HepG2 (cell line): Measurements from ENCODE around the gene LIPC. TPM values are rescaled to one million over a fixed set of nuclear protein-coding genes. Genes with fewer than 3 reads are reported as not detected.

Source experiments
- CBFB ChIP-seq: sonication (generic); formaldehyde crosslinking; IDR thresholded peaks from 2 replicates; pipeline ENCODE4 v1.4.0; 2020; ENCODE audit warnings: missing genetic modification reagents
- CEBPB ChIP-seq: IDR thresholded peaks from 2 replicates; pipeline ENCODE4 v1.6.1; 2011; ENCODE audit warnings: low read depth, low read length, improper control_type of control experiment, borderline replicate concordance
- CREM ChIP-seq, 2 experiments: sonication (generic) in 1 of 2; formaldehyde crosslinking in 1 of 2; IDR thresholded peaks; 2 replicates each; pipeline versions ENCODE4 v1.4.0 to v1.6.1; 2016 to 2020; ENCODE audit warnings: antibody characterized with exemption in 1 of 2, mild to moderate bottlenecking in 1 of 2, missing genetic modification reagents in 1 of 2
- FOXP4 ChIP-seq: sonication (generic); formaldehyde crosslinking; IDR thresholded peaks from 2 replicates; pipeline ENCODE4 v1.4.0; 2020; ENCODE audit warnings: missing genetic modification reagents
- GTF3A ChIP-seq: sonication (generic); formaldehyde crosslinking; conservative IDR thresholded peaks from 2 replicates; pipeline ENCODE4 v1.4.0; 2020; ENCODE audit warnings: mild to moderate bottlenecking, missing genetic modification reagents
- KLF11 ChIP-seq: IDR thresholded peaks from 2 replicates; pipeline ENCODE4 v1.6.1; 2016; ENCODE audit warnings: missing compliant biosample characterization
- LBX2 ChIP-seq: sonication (generic); formaldehyde crosslinking; IDR thresholded peaks from 2 replicates; pipeline ENCODE4 v1.5.0; 2020; ENCODE audit warnings: missing genetic modification reagents, mild to moderate bottlenecking, borderline replicate concordance
- MAF1 ChIP-seq: sonication (generic); formaldehyde crosslinking; IDR thresholded peaks from 2 replicates; pipeline ENCODE4 v1.5.0; 2020; ENCODE audit warnings: missing genetic modification reagents, borderline replicate concordance
- NCOR1 ChIP-seq: fragments of 200-600 bp; sonication (generic); IDR thresholded peaks from 2 replicates; pipeline ENCODE4 v1.7.0; 2017; ENCODE audit warnings: antibody characterized with exemption, low read length, borderline replicate concordance
- PATZ1 ChIP-seq: sonication (generic); formaldehyde crosslinking; IDR thresholded peaks from 2 replicates; pipeline ENCODE4 v1.4.0; 2020; ENCODE audit warnings: missing genetic modification reagents
- PAWR ChIP-seq: sonication (generic); formaldehyde crosslinking; IDR thresholded peaks from 2 replicates; pipeline ENCODE4 v1.4.0; 2020; ENCODE audit warnings: missing genetic modification reagents, mild to moderate bottlenecking, borderline replicate concordance
- TARDBP ChIP-seq: sonication (generic); formaldehyde crosslinking; IDR thresholded peaks from 2 replicates; pipeline ENCODE4 v1.8.0; 2022; ENCODE audit warnings: mild to moderate bottlenecking, missing genetic modification reagents
- TEAD2 ChIP-seq: sonication (generic); formaldehyde crosslinking; IDR thresholded peaks from 2 replicates; pipeline ENCODE4 v1.9.0; 2021; ENCODE audit warnings: missing genetic modification reagents
- XBP1 ChIP-seq: sonication (generic); formaldehyde crosslinking; IDR thresholded peaks from 2 replicates; pipeline ENCODE4 v1.5.0; 2020; ENCODE audit warnings: missing genetic modification reagents
- ZBTB37 ChIP-seq: sonication (generic); formaldehyde crosslinking; IDR thresholded peaks from 2 replicates; pipeline ENCODE4 v1.4.0; 2020; ENCODE audit warnings: mild to moderate bottlenecking, missing genetic modification reagents
- ZBTB39 ChIP-seq: sonication (generic); formaldehyde crosslinking; IDR thresholded peaks from 2 replicates; pipeline ENCODE4 v1.5.0; 2020; ENCODE audit warnings: missing genetic modification reagents
- ZFX ChIP-seq: sonication (generic); formaldehyde crosslinking; IDR thresholded peaks from 2 replicates; pipeline ENCODE4 v1.4.0; 2020; ENCODE audit warnings: mild to moderate bottlenecking, low read depth, missing genetic modification reagents, moderate library complexity
- ZNF160 ChIP-seq: sonication (generic); formaldehyde crosslinking; IDR thresholded peaks from 2 replicates; pipeline ENCODE4 v1.8.0; 2022; ENCODE audit warnings: mild to moderate bottlenecking, inconsistent platforms, missing genetic modification reagents
- ZNF230 ChIP-seq: sonication (generic); formaldehyde crosslinking; IDR thresholded peaks from 2 replicates; pipeline ENCODE4 v1.4.0; 2020; ENCODE audit warnings: mild to moderate bottlenecking, missing genetic modification reagents
- ZNF350 ChIP-seq: sonication (generic); formaldehyde crosslinking; IDR thresholded peaks from 2 replicates; pipeline ENCODE4 v1.4.0; 2020; ENCODE audit warnings: mild to moderate bottlenecking, low read depth, missing genetic modification reagents, borderline replicate concordance
- ZNF510 ChIP-seq: sonication (generic); formaldehyde crosslinking; IDR thresholded peaks from 2 replicates; pipeline ENCODE4 v1.4.0; 2020; ENCODE audit warnings: low read depth, mild to moderate bottlenecking, missing genetic modification reagents
- polyA plus RNA-seq, 8 experiments: library from polyadenylated mRNA; depleted of rRNA in 3 of 8; stranded (reverse) in 7 of 8; unstranded in 1 of 8; fragments of >200 nt; fragmentation: Illumina TruSeq in 4 of 8; extraction: Trizol in 4 of 8; gene quantifications; 2 replicates each; pipeline versions ENCODE4 v1.2.1 to v1.2.3, GENCODE V29; 2011 to 2016; ENCODE audit warnings: low read depth in 4 of 8, missing spikeins in 1 of 8, mixed read lengths in 1 of 8; ENCODE audit not compliant: insufficient read depth in 1 of 8
- total RNA-seq, 5 experiments: library from RNA; depleted of rRNA; stranded (reverse); fragments of >200 nt; fragmentation: Illumina TruSeq; extraction: Trizol; gene quantifications; 2 replicates each; pipeline ENCODE4 v1.2.3, GENCODE V29; 2016; ENCODE audit warnings: low read depth in 1 of 5

LIPC gene
- total and polyA plus RNA-seq, 2 of the 13 experiments (the other 11 are each of a cell fraction or from before 2014, with no cell fraction given): 26.0 to 38.0 TPM

- no peak for TF ChIP-seq XBP1 (CRISPR knock-in tag)
- peak; percentile 57 for TF ChIP-seq CREM (IDR thresholded peaks at IDR 0.05)
- no peak for TF ChIP-seq CREM (CRISPR knock-in tag; IDR thresholded peaks at IDR 0.05)
- TF ChIP-seq ZNF230 (CRISPR knock-in tag): no peak
- TF ChIP-seq ZNF350 (CRISPR knock-in tag): peak; percentile 24; the same call in 1 of the 2 replicates
- 0 out of 2 replicates have a peak, but pooled peaks have one; percentile 21 for TF ChIP-seq PATZ1 (CRISPR knock-in tag)
- no peak for TF ChIP-seq MAF1 (CRISPR knock-in tag)
- TF ChIP-seq TEAD2 (CRISPR knock-in tag): no peak
- peak; percentile 30; the same call in 1 of the 2 replicates for TF ChIP-seq ZBTB37 (CRISPR knock-in tag)
- TF ChIP-seq ZNF160 (CRISPR knock-in tag): no peak
- TF ChIP-seq CEBPB: peak; percentile 82
- peak; percentile 9; the same call in 1 of the 2 replicates for TF ChIP-seq ZFX (CRISPR knock-in tag)
- 0 out of 2 replicates have a peak, but pooled peaks have one; percentile 55 for TF ChIP-seq ZNF510
- TF ChIP-seq CBFB (CRISPR knock-in tag): 0 out of 2 replicates have a peak, but pooled peaks have one; percentile 51
- no peak for TF ChIP-seq GTF3A (CRISPR knock-in tag)
- TF ChIP-seq KLF11 (CRISPR knock-in tag): 0 out of 2 replicates have a peak, but pooled peaks have one; percentile 8
- 0 out of 2 replicates have a peak, but pooled peaks have one; percentile 11 for TF ChIP-seq TARDBP (CRISPR knock-in tag)
- TF ChIP-seq NCOR1: peak; percentile 38; the same call in 1 of the 2 replicates
- TF ChIP-seq PAWR (CRISPR knock-in tag): no peak
- TF ChIP-seq LBX2 (CRISPR knock-in tag): no peak
- TF ChIP-seq ZBTB39: 0 out of 2 replicates have a peak, but pooled peaks have one; percentile 48
- TF ChIP-seq FOXP4: peak; percentile 41
Observed at GRCh38 chr15:58467722-58468423, 36.1 kb downstream of the LIPC start (continued).
